ENCODE measurements around the gene RGS6. TPM values are rescaled to one million over a fixed set of nuclear protein-coding genes. Genes with fewer than 3 reads are reported as not detected.

The RGS6 gene
- total RNA-seq, 2 experiments from 2014 or later, result not detected

- H3K36me3 Mint-ChIP-seq (ENCODE audit: low read depth), result no peaks in the 10 kb centered on the region
Measured at GRCh38 chr14:72178517-72178916, 246.3 kb downstream of the RGS6 start.

DNA sequence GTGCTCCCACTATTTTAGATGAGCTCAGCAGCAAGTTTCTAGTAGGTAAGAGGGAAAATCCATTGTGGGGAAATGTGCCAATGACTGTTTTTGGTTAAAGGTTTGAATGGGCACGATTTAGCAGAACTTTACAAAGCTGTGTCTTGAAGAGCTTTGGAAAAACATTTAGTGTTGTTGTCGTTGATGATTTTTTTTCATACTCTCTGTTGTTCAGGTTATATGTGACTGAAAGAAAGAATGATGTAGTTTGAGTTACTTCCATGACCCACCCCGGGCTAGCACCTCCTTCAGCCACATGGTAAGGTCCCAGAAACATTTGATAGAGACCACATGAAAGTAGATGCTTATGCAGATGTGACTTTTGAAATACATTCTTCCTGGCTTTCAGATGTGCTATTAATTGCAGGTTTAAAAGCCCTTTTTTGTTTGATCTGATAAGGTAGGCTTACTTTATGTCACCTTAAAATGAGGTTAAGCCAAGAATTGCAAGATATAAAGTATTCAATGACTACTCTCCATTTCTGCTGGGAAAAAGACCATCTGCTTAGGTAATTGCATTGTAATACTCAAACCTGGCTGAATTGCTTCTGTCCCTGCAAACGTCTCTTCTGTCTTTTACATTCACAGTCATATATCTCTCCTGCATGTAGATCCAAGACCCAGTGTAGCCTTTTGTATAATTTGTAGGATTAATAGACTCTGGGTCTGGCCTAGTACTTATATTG, 250.6 kb downstream of the RGS6 start:
- Mint-ChIP-seq H3K4me1 (ENCODE audit: low read depth) (peaks cover 6% of the 10 kb centered on the region), H3K27ac (no peak overlapping the region), H3K9me3 (peaks cover 6% of the 10 kb centered on the region), H3K4me3 (no peak overlapping the region), H3K27me3 (peaks cover 2% of the 10 kb centered on the region), H3K36me3 (ENCODE audit: low read depth) (no peaks in the 10 kb centered on the region)
- ATAC-seq (no peak), DNase-seq (no peak)
- ChIA-PET CTCF (no interaction called here), POLR2A (no interaction called here)
- TF ChIP-seq, protein P1, sequence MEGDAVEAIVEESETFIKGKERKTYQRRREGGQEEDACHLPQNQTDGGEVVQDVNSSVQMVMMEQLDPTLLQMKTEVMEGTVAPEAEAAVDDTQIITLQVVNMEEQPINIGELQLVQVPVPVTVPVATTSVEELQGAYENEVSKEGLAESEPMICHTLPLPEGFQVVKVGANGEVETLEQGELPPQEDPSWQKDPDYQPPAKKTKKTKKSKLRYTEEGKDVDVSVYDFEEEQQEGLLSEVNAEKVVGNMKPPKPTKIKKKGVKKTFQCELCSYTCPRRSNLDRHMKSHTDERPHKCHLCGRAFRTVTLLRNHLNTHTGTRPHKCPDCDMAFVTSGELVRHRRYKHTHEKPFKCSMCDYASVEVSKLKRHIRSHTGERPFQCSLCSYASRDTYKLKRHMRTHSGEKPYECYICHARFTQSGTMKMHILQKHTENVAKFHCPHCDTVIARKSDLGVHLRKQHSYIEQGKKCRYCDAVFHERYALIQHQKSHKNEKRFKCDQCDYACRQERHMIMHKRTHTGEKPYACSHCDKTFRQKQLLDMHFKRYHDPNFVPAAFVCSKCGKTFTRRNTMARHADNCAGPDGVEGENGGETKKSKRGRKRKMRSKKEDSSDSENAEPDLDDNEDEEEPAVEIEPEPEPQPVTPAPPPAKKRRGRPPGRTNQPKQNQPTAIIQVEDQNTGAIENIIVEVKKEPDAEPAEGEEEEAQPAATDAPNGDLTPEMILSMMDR (IDR thresholded peaks at IDR 0.05), result no peak
- intact Hi-C loops (cut with micrococcal nuclease), result no loop called here

More at GRCh38 chr14:72178517-72178916, 246.3 kb downstream of the RGS6 start:
- Mint-ChIP-seq H3K27ac (no peak overlapping the region), H3K9me3 (peaks cover 6% of the 10 kb centered on the region), H3K4me3 (no peak overlapping the region), H3K4me1 (ENCODE audit: low read depth) (peaks cover 6% of the 10 kb centered on the region), H3K27me3 (no peaks in the 10 kb centered on the region)
- no peak for DNase-seq
- ChIA-PET CTCF (no interaction called here), POLR2A (no interaction called here)
- TF ChIP-seq, protein P1 (IDR thresholded peaks at IDR 0.05), result no peak
- no peak for ATAC-seq
- intact Hi-C loops (cut with micrococcal nuclease), result no loop called here

GRCh38 chr14:72183631-72184030, 251.4 kb downstream of the RGS6 start:
- ATAC-seq, result no peak
- peaks cover 6% of the 10 kb centered on the region for H3K4me1 Mint-ChIP-seq (ENCODE audit: low read depth)
- POLR2A ChIA-PET, result no interaction called here
- no peak overlapping the region for H3K27ac Mint-ChIP-seq
- peaks cover 6% of the 10 kb centered on the region for H3K9me3 Mint-ChIP-seq
- H3K27me3 Mint-ChIP-seq, result peaks cover 2% of the 10 kb centered on the region
- H3K4me3 Mint-ChIP-seq, result no peak overlapping the region
- TF ChIP-seq, protein P1 (IDR thresholded peaks at IDR 0.05), result no peak
- no peaks in the 10 kb centered on the region for H3K36me3 Mint-ChIP-seq (ENCODE audit: low read depth)
- no peak for DNase-seq
- intact Hi-C loops (cut with micrococcal nuclease), result no loop called here
- CTCF ChIA-PET, result no interaction called here

DNA sequence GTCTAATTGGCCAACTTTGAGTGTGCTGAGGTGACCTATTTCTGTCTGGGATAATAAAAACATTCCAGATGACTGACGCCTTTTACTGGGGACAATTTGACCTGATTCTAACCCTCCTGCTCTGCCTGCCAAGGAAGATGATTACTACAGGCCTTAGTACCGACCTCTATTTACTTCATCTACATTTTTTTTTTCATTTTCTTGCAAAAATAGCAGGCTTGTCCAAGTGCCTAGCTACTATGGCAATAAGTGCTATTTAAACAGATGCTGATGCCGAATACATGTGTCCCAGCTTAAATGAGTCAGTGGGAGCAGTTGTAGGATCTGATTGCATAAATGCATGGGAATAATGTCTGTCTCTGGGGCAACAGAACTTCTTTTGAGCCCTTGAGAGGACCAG, 254.3 kb downstream of the RGS6 start:
- no peak overlapping the region for H3K4me3 Mint-ChIP-seq
- ChIA-PET CTCF (no interaction called here), POLR2A (no interaction called here)
- no peaks in the 10 kb centered on the region for H3K36me3 Mint-ChIP-seq (ENCODE audit: low read depth)
- TF ChIP-seq, protein P1 (IDR thresholded peaks at IDR 0.05), result no peak
- H3K27ac Mint-ChIP-seq, result no peak overlapping the region
- DNase-seq, result no peak
- H3K9me3 Mint-ChIP-seq, result no peaks in the 10 kb centered on the region
- H3K4me1 Mint-ChIP-seq (ENCODE audit: low read depth), result peaks cover 6% of the 10 kb centered on the region
- H3K27me3 Mint-ChIP-seq, result peaks cover 2% of the 10 kb centered on the region
- intact Hi-C loops (cut with micrococcal nuclease), result no loop called here
- ATAC-seq, result no peak

DNA sequence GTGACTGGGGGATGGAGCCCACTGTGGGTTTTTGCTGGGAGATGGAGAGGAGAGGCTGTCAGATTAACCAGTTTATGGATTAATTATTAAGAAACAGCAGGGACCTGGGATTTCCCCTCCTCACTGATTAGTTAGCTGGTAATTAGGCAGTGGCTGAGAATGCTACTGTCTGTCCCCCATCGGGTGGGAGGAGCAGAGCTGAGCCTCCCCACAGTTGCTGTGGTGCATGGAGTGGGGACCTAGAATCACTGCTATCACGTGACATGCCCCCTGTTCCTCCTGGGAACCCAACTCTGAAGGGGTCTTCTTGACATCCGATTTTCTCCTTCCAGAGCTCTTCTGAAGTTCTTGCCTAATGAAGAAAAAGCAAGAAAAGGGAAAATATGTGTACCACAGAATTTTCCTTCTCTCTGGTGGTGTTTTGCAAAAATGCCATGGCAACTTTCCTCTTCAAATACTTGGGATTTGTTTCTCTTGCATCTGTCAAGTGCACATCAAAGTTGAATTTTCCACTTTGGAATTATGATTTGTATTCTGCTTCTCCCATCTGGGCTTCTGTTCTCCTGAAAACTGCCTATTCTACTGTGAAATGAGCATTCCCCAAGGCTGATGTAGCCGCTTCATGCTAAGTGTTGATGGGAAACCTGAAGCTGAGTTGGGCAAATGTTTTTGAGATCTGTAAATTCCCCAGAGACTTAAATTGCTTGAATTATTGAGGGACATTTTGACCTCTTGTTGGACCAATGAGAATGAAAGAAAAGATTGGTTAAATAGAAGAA, 264.2 kb downstream of the RGS6 start:
- TF ChIP-seq, protein P1 (IDR thresholded peaks at IDR 0.05), result no peak
- Mint-ChIP-seq H3K36me3 (ENCODE audit: low read depth) (no peaks in the 10 kb centered on the region), H3K27me3 (no peaks in the 10 kb centered on the region), H3K9me3 (no peaks in the 10 kb centered on the region), H3K27ac (no peak overlapping the region), H3K4me1 (ENCODE audit: low read depth) (no peaks in the 10 kb centered on the region), H3K4me3 (no peak overlapping the region)
- no peak for DNase-seq
- intact Hi-C loops (cut with micrococcal nuclease), result no loop called here
- POLR2A ChIA-PET, result no interaction called here
- CTCF ChIA-PET, result no interaction called here
- ATAC-seq, result no peak

All from activated CD8-positive, alpha-beta T cell treated with anti-CD3 and anti-CD28 coated beads for 36 hours (primary cell).